GM21390 (cell line): Measurements from ENCODE around the gene FAT1.

Experiments used
- ATAC-seq: cut with Tn5 transposase; IDR thresholded peaks from one replicate; pipeline ENCODE4 v1.9.1; 2021; ENCODE audit not compliant: unreplicated experiment

Gene FAT1

GRCh38 chr4:186581421-186581820 lies 142.2 kb downstream of the FAT1 start:
- no peak for ATAC-seq

GRCh38 chr4:186580669-186581068 lies 143.0 kb downstream of the FAT1 start:
- no peak for ATAC-seq

DNA sequence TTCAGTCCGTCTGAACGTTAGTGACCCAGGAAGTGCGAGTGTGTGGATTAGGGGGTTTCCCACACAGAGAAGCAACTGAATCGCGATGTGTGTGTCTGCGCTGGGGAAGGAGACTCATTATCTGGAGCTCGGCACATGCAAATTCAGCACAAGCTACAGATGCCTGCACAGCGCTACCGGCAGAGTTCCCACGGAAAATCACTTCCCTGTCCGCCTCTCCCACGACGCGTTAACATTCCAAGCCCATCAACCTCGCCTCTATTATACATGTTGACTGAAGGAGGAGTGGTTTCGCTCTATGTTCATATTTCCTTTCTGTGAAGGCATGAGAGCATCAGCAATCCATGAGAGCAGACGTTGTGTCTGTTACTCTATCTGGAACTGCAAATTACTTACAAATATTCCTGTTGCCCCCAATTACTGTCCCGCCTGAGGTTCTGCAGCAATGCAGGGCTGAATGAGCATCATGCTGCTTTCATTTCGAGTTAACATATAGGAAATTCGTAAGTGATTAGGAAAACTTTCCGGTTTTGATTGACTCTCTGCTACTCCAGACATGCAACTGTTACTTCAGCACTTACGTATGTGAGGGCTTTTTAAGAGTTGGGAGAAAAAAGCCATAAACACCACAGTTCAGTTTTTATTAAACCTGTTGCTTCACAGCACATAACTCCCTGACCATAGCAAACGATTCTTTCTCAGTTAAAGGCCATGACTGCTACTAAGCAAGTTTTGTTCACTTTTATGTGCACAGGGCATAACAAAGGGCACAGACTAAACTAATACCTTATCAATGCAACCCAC lies 153.3 kb downstream of the FAT1 start:
- ATAC-seq: no peak

DNA sequence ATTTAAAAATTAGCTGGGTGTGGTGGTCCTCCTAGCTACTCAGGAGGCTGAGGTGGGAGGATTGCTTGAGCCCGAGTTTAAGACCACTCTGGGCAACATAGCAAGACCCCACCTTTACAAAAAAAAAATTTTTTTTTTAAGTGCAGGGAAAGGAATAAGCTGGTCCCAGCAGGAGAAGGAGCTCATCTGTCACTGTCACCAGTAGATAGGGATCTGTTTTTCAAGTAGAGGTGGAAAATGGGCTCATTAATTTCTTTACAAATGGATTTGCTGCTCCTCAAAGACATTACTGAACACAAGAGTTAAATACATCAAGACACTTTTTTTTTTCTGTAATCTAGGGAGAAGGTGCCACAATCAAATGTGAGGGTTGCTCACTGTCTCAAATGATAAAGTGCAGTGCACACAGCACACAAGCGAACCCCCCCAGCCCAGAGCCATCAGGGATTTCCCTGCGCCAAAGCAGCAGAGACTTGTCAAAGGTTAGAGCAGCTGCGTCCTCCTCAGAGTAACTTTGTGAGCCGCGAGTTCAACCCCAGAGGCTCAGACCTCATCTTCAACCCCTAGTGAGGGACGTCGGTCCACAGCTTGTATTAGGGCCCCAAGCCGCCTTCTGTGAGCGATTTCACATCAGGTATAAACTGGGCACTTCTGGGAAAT lies 154.0 kb downstream of the FAT1 start:
- ATAC-seq: no peak

- ATAC-seq: no peak
Measured at GRCh38 chr4:186566068-186566467, 157.6 kb downstream of the FAT1 start.

- no peak for ATAC-seq
Measured at GRCh38 chr4:186563761-186564160, 159.9 kb downstream of the FAT1 start.

DNA sequence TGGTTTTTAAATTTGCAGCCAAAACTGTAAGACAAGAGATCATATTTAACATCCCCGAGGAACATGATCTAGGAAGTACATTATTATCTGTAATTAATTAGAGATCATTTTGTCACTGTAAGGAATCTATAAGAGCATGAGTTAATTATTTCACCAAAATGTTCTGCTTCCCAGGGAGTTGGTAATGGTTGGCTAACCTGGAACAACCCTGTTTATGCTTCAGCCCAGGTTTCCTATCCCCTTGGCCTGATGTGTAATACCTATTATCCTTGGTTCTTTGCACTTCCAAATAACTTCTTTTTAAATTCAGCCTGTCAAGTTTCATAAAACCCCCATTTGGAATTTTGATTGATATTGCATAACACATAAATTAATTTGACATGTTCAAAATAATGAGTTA lies 161.9 kb downstream of the FAT1 start:
- ATAC-seq: no peak

DNA sequence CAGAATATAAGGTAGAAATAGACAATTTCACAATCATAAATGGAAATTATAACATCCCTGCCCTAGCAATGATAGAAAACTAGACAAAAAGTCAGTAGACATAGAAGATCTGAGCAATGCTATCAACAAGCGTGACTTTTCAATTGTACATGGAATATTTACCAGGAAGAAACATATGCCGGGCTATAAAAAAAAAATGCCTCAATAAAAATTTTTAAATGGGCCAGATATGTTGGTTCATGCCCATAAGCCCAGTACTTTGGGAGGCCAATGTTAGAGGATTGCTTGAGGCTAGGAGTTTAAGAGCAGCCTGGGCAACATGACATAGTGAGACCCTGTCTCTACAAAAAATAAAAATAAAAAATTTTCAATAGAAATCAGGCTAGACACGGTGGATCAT lies 163.0 kb downstream of the FAT1 start:
- no peak for ATAC-seq

DNA sequence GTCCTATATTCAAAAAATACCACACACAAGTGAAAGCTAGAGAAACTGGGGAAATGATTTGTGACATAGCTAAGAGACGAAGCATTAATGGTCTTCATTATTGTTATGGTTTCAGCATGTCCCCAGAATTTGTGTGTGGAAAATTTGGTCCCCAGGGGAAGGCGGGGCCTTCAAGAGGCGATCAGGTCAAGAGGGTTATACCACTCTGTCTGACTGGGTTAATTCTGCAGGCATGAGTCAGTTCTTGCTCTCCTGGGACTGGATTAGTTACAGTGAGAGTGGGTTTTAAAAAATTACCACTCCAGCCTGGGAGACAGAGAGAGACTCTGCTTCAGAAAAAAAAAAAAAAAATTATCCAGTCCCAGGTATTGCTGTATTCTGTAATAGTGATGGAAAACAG lies 166.2 kb downstream of the FAT1 start:
- no peak for ATAC-seq

DNA sequence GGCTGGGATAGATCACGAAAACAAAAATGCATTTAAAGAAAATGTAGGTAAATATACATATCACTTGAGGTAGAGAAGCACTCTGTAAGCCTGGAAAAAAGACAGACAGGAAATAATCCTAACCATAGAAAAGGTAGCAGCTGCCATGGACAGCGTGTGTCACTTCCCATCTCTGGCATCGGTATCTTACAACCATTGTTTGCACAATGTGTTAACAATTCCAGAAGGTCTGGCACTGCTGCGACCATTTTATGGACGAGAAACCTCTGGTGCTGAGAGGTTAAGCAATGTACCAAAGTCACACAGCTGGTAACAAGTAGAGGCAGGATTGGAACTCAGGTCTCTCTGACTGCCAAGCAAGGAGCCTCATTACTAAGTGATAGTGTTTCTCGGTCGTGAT lies 166.6 kb downstream of the FAT1 start:
- no peak for ATAC-seq

DNA sequence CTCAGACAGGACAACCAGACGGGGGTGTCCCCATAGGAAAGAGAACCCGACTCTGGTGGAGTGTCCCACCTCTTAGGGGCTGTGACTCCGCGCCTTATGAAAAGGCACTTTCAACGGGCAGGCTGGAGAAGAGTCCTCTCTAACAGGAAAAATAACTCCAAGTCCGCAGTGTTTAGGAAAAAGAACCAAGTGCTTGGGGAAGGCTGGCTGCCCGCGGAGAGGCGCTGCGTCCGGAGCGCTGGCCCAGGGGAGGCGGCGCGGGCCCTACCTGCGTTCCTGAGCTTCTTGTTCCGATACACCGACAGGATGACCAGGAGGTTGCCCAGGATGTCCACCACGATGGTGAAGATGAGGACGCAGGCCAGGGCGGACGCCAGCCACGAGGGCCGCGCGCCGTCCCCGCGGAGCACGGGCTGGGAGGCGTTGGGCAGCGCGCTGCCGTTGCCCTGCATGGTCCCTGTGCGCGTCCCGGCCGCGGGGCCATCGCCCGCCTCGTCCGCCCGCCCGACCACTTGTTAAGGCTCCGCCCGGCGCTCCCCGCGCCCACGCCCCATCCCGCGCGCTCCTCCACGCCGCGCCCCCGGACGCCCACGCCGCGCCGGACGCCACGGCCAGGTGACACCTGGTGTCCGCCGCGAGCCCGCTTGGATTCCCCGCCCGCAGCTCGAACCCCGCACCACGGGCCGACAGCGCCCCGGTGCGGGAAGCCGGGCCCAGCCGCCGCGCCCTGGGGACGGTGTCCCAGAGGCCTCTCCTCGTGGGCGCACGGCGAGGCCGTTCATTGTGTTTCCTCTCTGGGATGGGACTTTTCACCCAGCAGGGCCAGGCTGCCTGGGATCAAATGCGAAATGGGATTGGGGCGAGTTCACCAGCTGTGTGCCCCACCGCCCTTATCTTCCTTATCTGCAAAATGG lies 168.5 kb downstream of the FAT1 start, which contains the start of gene MTNR1A:
Gene MTNR1A (minus strand): TSS at position 654 of the 914 bp plus-strand sequence. CDS start 202 bp downstream, at position 452.
- no peak for ATAC-seq

DNA sequence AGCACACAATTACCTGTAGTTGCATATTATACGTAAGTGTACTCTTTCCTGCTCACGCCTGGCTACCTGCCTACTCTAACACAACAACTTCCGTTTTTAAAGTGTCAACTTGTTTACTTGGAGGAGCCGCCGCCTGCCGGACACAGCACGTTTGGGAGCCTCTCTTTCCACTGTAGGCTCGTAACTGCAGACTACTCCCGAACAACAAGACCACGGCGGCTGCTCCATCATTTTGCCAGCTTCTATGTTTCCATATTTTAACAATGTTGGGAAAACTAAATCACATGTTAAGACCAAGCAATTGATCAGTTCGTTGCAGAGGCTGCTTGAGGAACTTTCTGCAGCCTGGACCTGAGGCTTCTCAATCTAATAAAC lies 169.1 kb downstream of the FAT1 start:
- no peak for ATAC-seq

DNA sequence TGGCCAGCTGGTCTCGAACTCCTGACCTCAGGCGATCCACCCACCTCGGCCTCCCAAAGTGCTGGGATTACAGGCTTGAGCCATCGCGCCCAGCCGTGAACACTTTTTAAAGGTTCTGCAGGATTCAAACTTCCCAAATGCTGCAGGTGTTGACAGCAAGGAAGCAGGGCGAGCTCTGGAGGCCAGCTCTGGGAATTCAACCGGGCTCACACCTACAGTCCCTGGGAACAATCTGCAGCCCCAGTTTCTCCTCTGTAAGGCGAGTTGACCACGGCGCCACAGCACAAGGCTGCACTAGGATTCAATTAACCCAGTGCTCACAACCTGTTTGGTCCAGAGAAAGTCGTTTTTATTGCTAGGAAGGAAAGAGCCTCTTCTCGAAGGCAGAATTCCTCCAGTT lies 169.9 kb downstream of the FAT1 start:
- no peak for ATAC-seq

- no peak for ATAC-seq
Measured at GRCh38 chr4:186551849-186552248, 171.8 kb downstream of the FAT1 start.

DNA sequence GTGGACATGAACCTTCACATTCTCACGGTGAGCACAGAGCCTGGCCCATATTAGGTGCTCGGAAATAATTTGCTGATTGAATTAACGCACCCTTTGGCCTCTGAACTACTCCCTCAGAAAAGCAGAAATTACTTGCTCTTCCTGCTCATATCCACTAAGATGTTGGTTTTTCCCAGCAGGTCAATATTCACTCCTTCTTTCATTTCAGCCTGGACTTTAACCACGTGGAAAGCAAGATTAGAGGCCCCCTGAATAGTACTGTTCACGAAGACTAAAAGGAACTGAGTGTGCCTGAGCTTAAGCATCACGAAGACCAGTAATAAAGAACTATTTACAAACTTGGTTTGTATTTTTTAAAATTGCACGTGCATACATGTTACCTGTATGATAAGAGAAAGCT lies 178.2 kb downstream of the FAT1 start:
- no peak for ATAC-seq

DNA sequence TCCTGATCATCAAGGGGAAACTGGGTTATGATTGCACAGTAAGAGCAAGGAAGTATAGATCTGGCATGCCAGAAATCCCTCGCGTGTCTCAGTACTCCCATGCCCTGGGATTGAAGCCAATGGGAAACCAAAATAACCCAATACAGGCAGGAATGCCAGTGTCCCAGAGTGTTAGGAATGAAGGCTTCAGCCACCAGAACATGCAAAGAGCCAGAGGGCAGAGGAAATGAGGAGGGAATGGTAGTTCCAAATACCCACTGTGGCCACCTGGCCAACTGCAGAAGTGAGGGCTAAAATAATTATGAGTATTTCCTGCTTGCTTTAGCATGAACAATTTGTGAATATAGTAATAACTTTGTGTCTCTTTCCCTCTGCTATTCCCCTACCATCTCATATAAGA lies 180.4 kb downstream of the FAT1 start:
- no peak for ATAC-seq

GRCh38 chr4:186541801-186542200 lies 181.9 kb downstream of the FAT1 start:
- ATAC-seq: no peak

DNA sequence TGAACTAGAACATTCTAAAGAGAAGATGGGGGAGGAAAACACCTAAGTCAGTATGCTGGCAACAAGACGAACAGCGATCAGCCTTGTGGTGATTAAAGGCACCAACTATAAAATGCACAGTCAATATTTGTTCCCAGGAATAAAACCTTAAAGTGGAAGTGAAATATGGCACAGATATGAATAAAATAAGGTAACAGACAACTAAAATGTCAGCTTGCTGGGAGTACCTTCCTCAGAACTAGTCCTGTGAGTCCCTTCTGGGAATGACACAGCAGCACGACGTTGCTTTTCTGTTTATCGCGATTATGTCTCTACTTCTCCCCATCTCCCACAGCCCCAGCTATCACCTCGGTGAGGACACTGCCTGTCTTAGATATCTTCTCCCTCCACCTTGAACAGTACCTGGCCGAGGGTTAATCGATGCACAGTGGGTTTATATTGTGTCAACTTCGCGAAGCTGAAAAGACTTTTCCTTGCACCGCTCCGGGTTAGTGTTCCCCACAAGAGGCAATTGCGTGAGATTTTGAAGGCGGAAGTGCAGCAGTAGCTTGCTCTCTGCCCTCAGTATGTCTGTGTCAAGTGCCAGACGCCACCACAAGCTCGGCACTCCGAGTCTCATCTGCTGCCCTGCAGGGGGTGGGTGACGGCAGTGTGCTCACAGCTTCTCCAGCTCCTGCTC lies 185.7 kb downstream of the FAT1 start:
- ATAC-seq: no peak
